T-helper 22 cell (primary cell): ENCODE measurements around the gene CRYBA2.
A peak's percentile ranks its signal among the peaks of the same experiment; 100 is the strongest.

Experiments used
- DNase-seq: peaks from one replicate; pipeline ENCODE4 v3.0.0-alpha.2; 2020; ENCODE audit warnings: low read depth

The CRYBA2 gene

GRCh38 chr2:219023045-219023605 lies 29.9 kb upstream of the CRYBA2 start:
- no peak for DNase-seq

GRCh38 chr2:219022616-219023015 lies 29.4 kb upstream of the CRYBA2 start:
- DNase-seq = no peak

GRCh38 chr2:219022041-219022440 lies 28.8 kb upstream of the CRYBA2 start:
- DNase-seq = no peak

- no peak for DNase-seq
Observed at GRCh38 chr2:219021591-219021990, 28.4 kb upstream of the CRYBA2 start.

- no peak for DNase-seq
Observed at GRCh38 chr2:219020604-219021365, 27.6 kb upstream of the CRYBA2 start.

- DNase-seq = no peak
Observed at GRCh38 chr2:219019436-219019835, 26.2 kb upstream of the CRYBA2 start.

GRCh38 chr2:219018726-219019125 lies 25.5 kb upstream of the CRYBA2 start:
- no peak for DNase-seq

GRCh38 chr2:219018286-219018685 lies 25.1 kb upstream of the CRYBA2 start:
- no peak for DNase-seq

GRCh38 chr2:219017201-219017931 lies 24.1 kb upstream of the CRYBA2 start:
- DNase-seq = no peak

- no peak for DNase-seq
Observed at GRCh38 chr2:219016721-219017120, 23.5 kb upstream of the CRYBA2 start.

- DNase-seq = no peak
Observed at GRCh38 chr2:219010873-219011272, 17.7 kb upstream of the CRYBA2 start.

GRCh38 chr2:219010162-219010756 lies 17.0 kb upstream of the CRYBA2 start:
- no peak for DNase-seq

- DNase-seq = no peak
Observed at GRCh38 chr2:219009294-219009693, 16.1 kb upstream of the CRYBA2 start.

- no peak for DNase-seq
Observed at GRCh38 chr2:219003979-219004378, 10.8 kb upstream of the CRYBA2 start.

- DNase-seq = no peak
Observed at GRCh38 chr2:219003267-219003634, 10.0 kb upstream of the CRYBA2 start.

GRCh38 chr2:219002395-219003266 lies 9.4 kb upstream of the CRYBA2 start:
- DNase-seq = peak; percentile 25

- no peak for DNase-seq
Observed at GRCh38 chr2:219001577-219002394, 8.6 kb upstream of the CRYBA2 start.

- no peak for DNase-seq
Observed at GRCh38 chr2:219001100-219001576, 7.9 kb upstream of the CRYBA2 start.

- no peak for DNase-seq
Observed at GRCh38 chr2:219000569-219000960, 7.3 kb upstream of the CRYBA2 start.

GRCh38 chr2:218999881-219000568 lies 6.8 kb upstream of the CRYBA2 start:
- no peak for DNase-seq
